ENCODE data around the gene XYLB. TPM values are rescaled to one million over a fixed set of nuclear protein-coding genes. Genes with fewer than 3 reads are reported as not detected.

Gene XYLB
- total RNA-seq, 1 experiment from 2014 or later: 14.0 TPM

- H3K27ac ChIP-seq (ENCODE audit: low read depth, low read length): no peak overlapping the region
- H3K36me3 ChIP-seq (ENCODE audit: control insufficient read depth in 1 of 2, insufficient read depth in 2 of 2, low read length in 2 of 2): peaks cover 13 to 26% of the 10 kb centered on the region in 2 experiments; a peak in 3 of 4 replicates
- H3K9me2 ChIP-seq (ENCODE audit: insufficient read depth): no peaks in the 10 kb centered on the region
- CTCF ChIA-PET: no interaction called here
- RAD21 ChIA-PET (ENCODE audit: low non-redundant PET in 1 of 2, low total read pairs in 2 of 2, uncharacterized antibody in 2 of 2, unreplicated experiment in 2 of 2): no interaction called here
- no peaks in the 10 kb centered on the region for H3K4me1 ChIP-seq (ENCODE audit: control insufficient read depth in 1 of 2, insufficient read depth in 2 of 2, low read length in 2 of 2)
- no peaks in the 10 kb centered on the region for H4K20me1 ChIP-seq (ENCODE audit: insufficient read depth)
- no peak for ATAC-seq
- H3K9me3 ChIP-seq (ENCODE audit: control insufficient read depth in 1 of 2, insufficient read depth in 1 of 2, low read depth in 1 of 2, low read length in 2 of 2): no peaks in the 10 kb centered on the region
- no peak overlapping the region for H3K9ac ChIP-seq (ENCODE audit: low read length)
- no peak overlapping the region for H2AFZ ChIP-seq (ENCODE audit: low read depth, low read length, poor library complexity, severe bottlenecking)
- BruUV-seq (replicated peaks): no TSS peak
- no peaks in the 10 kb centered on the region for H3K27me3 ChIP-seq (ENCODE audit: insufficient read depth, low read length)
- intact Hi-C loops (cut with micrococcal nuclease): no loop called here
- no peak overlapping the region for H3K4me2 ChIP-seq (ENCODE audit: low read length)
- no peak for DNase-seq (ENCODE audit: low read depth, low spot score)
- H3K4me3 ChIP-seq (replicated peaks in 1 of 2; ENCODE audit: low read depth in 1 of 2, low read length in 2 of 2): no peak overlapping the region
- no peaks in the 10 kb centered on the region for H3K79me2 ChIP-seq (ENCODE audit: insufficient read depth, low read length)
- POLR2A ChIA-PET: no interaction called here
- TF ChIP-seq ELF1 (IDR thresholded peaks at IDR 0.05; ENCODE audit: borderline replicate concordance, low read depth) (no peak), MAX (IDR thresholded peaks at IDR 0.05) (no peak), ZNF274 (IDR thresholded peaks at IDR 0.05; ENCODE audit: low read depth, low read length) (no peak), FOSL1 (IDR thresholded peaks at IDR 0.05; ENCODE audit: low read depth) (no peak)
Measured at GRCh38 chr3:38367779-38368178, 21.2 kb downstream of the XYLB start.

DNA sequence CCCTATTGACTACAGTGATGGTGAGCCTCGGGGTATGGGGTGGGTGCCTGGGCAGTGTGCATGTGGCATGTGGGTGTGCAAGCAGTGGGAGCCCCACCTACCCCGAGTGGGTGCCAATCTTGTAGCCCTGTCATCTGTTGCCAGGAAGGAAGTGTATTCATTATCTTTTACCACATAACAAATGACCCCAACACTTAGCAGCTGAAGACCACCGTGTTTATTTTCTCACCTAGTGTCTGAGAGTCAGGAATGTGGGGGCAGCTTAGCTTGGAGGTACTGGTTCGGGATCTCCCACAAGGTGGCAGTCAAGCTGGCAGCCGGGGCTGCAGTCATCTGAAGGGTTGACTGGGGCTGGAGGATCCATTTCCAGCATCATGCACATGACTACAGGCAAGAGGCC is 21.7 kb downstream of the XYLB start:
- intact Hi-C loops (cut with micrococcal nuclease): no loop called here
- no peak overlapping the region for H3K9ac ChIP-seq (ENCODE audit: low read length)
- ChIA-PET RAD21 (ENCODE audit: low non-redundant PET in 1 of 2, low total read pairs in 2 of 2, uncharacterized antibody in 2 of 2, unreplicated experiment in 2 of 2) (no interaction called here), CTCF (no interaction called here), POLR2A (no interaction called here)
- ATAC-seq (peak; percentile 57), DNase-seq (ENCODE audit: low read depth, low spot score) (no peak)
- H4K20me1 ChIP-seq (ENCODE audit: insufficient read depth): no peaks in the 10 kb centered on the region
- no peak overlapping the region for H2AFZ ChIP-seq (ENCODE audit: low read depth, low read length, poor library complexity, severe bottlenecking)
- H3K36me3 ChIP-seq (ENCODE audit: control insufficient read depth in 1 of 2, insufficient read depth in 2 of 2, low read length in 2 of 2): peaks cover 14 to 26% of the 10 kb centered on the region in 2 experiments; a peak in 3 of 4 replicates
- H3K9me2 ChIP-seq (ENCODE audit: insufficient read depth): no peaks in the 10 kb centered on the region
- no peak overlapping the region for H3K4me2 ChIP-seq (ENCODE audit: low read length)
- TF ChIP-seq JUND (IDR thresholded peaks at IDR 0.05) (no peak), MAX (IDR thresholded peaks at IDR 0.05) (no peak), EGR1 (IDR thresholded peaks at IDR 0.05; ENCODE audit: low read depth) (no peak), RAD21 (IDR thresholded peaks at IDR 0.05; ENCODE audit: low read depth) (0 out of 2 replicates have a peak, but pooled peaks have one; percentile 19)
- TF ChIP-seq, protein P1, sequence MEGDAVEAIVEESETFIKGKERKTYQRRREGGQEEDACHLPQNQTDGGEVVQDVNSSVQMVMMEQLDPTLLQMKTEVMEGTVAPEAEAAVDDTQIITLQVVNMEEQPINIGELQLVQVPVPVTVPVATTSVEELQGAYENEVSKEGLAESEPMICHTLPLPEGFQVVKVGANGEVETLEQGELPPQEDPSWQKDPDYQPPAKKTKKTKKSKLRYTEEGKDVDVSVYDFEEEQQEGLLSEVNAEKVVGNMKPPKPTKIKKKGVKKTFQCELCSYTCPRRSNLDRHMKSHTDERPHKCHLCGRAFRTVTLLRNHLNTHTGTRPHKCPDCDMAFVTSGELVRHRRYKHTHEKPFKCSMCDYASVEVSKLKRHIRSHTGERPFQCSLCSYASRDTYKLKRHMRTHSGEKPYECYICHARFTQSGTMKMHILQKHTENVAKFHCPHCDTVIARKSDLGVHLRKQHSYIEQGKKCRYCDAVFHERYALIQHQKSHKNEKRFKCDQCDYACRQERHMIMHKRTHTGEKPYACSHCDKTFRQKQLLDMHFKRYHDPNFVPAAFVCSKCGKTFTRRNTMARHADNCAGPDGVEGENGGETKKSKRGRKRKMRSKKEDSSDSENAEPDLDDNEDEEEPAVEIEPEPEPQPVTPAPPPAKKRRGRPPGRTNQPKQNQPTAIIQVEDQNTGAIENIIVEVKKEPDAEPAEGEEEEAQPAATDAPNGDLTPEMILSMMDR (IDR thresholded peaks at IDR 0.05 in 2 of 3, conservative IDR thresholded peaks at IDR 0.05 in 1 of 3; ENCODE audit: borderline replicate concordance in 1 of 3, insufficient read depth in 1 of 3, low read depth in 2 of 3, low read length in 2 of 3): peak in 2 of 3 experiments; percentile 14 to 26; a peak in 2 of 6 replicates
- no peaks in the 10 kb centered on the region for H3K79me2 ChIP-seq (ENCODE audit: insufficient read depth, low read length)
- no TSS peak for BruUV-seq (replicated peaks)
- no peaks in the 10 kb centered on the region for H3K4me1 ChIP-seq (ENCODE audit: control insufficient read depth in 1 of 2, insufficient read depth in 2 of 2, low read length in 2 of 2)
- H3K9me3 ChIP-seq (ENCODE audit: control insufficient read depth in 1 of 2, insufficient read depth in 1 of 2, low read depth in 1 of 2, low read length in 2 of 2): no peaks in the 10 kb centered on the region
- no peak overlapping the region for H3K27ac ChIP-seq (ENCODE audit: low read depth, low read length)
- no peak overlapping the region for H3K4me3 ChIP-seq (replicated peaks in 1 of 2; ENCODE audit: low read depth in 1 of 2, low read length in 2 of 2)
- no peaks in the 10 kb centered on the region for H3K27me3 ChIP-seq (ENCODE audit: insufficient read depth, low read length)
